GM18507 (cell line): ENCODE data around the gene SCART1.
"Not testable (repeated sequence)": the region's sequence is repeated elsewhere in the genome, so short reads cannot be mapped to it uniquely, and the experiment has no call there.

Source experiments
- DNase-seq: peaks from one replicate; pipeline ENCODE4 v3.0.0; 2011; ENCODE audit warnings: low read depth; ENCODE audit not compliant: insufficient read length; ENCODE audit errors: extremely low spot score
- FAIRE-seq: peaks from 2 replicates; lab custom pipeline; 2011; peaks lifted over from hg19 to GRCh38; lab: Jason Lieb, UNC

SCART1 gene

GRCh38 chr10:133429571-133429970 lies 24.2 kb upstream of the SCART1 start:
- FAIRE-seq, DNase-seq: not testable (repeated sequence)

GRCh38 chr10:133431888-133432613 lies 21.7 kb upstream of the SCART1 start:
- not testable (repeated sequence) for FAIRE-seq, DNase-seq

DNA sequence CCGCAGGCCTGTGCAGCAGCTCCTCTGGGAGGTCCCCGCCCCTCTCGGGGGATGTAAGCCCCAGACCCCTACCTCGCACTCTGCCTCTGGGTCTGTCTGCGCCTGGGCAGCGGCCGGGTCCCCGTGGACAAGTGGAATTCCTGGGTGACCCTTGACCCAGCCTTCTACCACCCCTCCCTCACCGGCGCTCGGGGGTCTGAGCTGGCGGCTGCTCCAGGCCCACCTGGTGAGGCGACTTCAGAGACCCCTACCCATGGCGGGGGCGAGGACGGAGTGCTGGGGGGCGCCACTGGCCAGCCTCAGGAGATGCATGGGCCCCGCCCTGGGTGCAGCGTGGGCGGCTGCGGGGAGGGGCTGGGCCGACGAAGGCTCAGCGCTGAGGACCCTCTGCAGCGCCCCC lies 21.0 kb upstream of the SCART1 start:
- not testable (repeated sequence) for FAIRE-seq

GRCh38 chr10:133438711-133439273 lies 15.0 kb upstream of the SCART1 start:
- FAIRE-seq (peak; percentile 67), DNase-seq (no peak)

More for the DNA sequence above, 21.0 kb upstream of the SCART1 start:
- not testable (repeated sequence) for DNase-seq

DNA sequence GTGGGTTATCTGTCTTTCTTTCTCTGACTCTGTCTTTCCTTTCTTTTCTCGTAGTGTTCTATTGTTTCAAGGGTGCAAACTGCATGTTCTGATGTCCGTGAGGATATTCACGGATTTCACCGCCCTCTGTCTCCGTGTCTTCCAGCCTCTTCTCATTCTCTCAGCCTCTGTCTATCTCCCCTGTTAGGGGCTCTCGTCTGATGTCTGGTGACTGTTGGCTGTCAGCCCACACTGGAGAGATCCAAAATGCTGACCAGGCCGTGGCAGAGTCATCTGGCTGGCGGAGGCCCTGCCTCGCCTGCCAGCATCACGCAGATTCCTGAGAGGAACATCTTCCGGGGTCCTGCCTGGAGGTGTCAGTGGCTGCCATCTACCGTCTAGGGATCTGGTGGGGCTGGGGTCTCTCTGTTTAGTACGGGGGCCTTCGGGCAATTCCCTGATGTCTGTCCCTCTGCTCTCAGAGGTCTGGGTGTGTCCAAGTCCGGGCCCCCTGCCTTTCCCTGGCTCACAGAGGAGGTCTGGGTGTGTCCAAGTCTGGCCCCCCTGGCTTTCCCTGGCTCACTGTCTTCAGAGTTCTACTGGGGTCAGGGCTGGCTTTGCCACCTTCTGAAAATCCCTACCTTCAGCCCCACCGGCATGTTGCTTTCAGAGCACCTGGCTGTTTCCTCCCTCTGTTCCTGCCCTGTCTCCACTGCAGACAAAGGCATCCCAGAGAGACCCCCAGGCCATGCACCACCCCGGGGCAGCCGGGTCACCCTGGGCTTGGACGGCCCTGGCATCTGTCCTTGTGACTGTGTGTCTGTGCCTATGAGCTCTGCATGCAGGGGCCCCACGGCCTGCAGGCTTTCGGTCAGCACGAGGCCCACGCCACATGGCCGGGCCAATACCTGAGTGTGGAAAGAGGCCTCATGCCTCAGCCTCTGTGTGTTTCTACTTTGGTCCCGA lies 14.0 kb upstream of the SCART1 start:
- DNase-seq = no peak
- no peak for FAIRE-seq

DNA sequence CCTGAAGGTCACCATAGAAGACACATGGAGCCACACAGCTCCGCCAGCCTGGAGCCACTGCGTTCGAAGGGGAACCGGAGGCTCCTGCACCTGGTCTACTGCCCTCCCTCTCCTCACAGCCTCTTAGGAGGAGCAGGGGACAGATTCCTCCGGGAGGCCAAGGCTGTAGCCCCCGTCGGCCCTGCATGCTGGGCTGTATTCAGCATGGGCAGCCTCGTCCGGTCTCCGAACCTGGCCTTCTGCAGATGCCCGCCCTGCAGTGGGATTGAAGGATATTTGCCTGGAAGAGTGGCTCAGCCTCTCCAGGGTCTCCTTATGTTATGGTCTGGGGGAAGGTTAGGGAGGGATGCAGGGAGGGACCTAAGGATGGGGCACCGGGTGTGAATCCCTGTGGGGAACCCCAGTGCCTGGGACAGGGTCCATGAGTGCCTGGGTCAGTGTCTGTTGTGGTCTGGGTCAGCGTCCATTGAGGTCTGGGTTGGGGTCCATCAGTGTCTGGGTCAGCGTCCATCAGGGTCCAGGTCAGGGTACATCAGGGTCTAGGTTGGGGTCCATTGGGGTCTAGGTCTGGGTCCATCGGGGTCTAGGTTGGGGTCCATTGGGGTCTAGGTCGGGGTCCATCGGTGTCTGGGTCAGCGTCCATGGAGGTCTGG lies 13.0 kb upstream of the SCART1 start:
- DNase-seq (no peak), FAIRE-seq (no peak)

GRCh38 chr10:133441356-133441755 lies 12.4 kb upstream of the SCART1 start:
- not testable (repeated sequence) for DNase-seq, FAIRE-seq

GRCh38 chr10:133441780-133442179 lies 12.0 kb upstream of the SCART1 start:
- DNase-seq (no peak), FAIRE-seq (no peak)

- DNase-seq (no peak), FAIRE-seq (no peak)
Observed at GRCh38 chr10:133442191-133442966, 11.4 kb upstream of the SCART1 start.

DNA sequence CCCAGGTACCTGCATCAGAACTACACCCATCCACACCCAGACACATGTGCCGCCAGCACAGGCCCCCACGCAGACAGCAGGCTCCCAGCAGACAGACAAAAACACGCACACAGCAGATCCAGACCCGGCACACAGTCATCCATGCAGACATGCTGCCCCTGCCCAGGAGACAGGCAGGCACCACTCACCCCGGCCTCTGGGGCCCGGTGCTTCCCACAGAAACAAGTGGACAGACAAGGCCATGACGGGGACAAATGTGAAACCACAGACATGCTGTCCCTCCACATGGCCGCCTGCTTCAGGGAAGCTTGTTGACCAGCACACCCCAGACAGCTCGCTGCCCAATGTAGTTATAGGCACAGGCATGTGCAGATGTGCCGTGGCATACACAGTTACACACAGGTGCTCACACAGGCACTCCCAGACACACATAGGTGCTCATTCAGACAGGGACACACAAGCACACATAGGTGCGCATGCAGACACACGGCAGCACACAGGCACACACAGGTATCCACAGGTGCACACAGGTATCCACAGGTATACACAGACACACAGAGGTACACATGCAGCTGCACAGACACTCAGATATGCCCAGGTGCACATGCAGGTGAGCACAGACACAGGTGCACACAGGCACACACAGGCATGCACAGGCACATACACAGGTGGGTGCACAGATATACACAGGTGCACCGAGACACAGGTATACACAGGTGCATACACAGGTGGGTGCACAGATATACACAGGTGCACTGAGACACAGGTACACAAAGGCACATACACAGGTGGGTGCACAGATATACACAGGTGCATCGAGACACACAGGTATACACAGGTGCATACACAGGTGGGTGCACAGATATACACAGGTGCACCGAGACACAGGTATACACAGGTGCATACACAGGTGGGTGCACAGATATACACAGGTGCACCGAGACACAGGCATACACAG lies 10.5 kb upstream of the SCART1 start:
- no peak for DNase-seq
- no peak for FAIRE-seq

DNA sequence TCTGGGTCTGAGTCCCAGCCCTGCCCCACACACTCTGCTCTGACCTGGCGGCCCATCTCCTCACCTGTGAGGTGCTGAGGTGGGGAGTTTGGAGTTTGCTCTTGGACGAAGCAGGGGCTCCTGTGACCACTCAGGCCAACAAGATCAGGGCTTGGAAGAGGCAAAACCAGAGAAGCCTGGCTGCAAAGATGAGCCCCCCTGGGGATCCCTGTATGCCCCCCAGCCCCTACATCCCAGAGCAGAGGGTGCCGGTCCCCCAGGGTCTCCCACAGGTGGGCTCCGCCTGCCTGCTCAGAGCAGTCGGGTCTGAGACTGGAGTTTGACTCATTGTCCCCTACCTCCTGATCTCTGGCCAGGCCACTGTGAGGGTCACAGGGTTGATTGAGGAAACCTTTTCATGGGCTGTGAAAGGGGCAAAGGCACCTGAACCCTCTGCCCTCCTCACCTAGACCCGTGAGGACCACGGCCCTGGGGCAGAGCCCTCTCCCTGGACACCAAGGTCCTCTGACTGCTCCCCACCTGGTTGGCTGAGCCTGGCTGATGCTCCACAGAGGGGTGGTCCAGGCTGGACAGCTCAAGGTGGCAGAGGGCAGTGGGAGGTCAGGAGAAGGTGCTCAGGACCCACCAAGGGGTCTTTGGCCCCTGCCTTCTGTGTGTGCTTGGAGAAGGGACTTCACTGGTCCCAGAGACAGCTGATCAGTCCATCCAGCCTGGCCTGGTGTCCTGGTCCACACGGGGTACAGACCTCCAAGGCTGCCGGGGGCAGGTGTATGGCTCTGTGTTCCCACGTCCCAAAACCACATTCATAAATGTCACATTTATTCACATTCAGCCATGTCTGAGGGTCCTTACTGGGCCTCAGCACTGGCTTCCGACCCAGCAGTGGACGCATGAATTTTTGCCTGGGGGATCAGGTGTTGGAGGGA lies 9.1 kb upstream of the SCART1 start:
- no peak for FAIRE-seq
- DNase-seq = no peak

DNA sequence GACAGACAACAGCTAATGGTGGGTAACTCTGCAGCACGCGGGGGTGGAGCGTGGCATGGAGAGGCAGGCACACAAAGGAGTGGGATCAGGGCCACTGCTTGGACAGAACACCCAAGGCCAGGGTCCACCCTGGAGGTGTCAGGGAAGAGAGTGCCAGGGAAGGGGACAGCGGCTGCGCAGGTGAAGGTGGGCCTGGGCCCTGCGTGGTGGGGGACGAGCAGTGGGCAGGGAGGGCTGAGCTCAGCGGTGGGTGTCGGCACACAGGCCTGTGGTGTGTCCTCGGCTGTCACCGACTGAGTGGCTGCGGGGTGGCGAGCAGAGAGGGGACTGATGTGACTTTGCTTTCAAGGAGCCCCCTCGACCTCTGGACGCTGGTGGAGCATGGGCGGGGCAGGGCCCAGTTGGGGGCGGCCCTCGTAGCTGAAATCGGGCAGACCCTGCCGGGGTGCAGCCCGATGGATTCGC lies 8.4 kb upstream of the SCART1 start:
- DNase-seq = no peak
- FAIRE-seq = no peak

GRCh38 chr10:133445751-133446708 lies 7.7 kb upstream of the SCART1 start:
- FAIRE-seq = no peak

GRCh38 chr10:133446979-133447378 lies 6.8 kb upstream of the SCART1 start:
- FAIRE-seq = no peak
- DNase-seq = no peak

More at GRCh38 chr10:133445751-133446708, 7.7 kb upstream of the SCART1 start:
- no peak for DNase-seq

DNA sequence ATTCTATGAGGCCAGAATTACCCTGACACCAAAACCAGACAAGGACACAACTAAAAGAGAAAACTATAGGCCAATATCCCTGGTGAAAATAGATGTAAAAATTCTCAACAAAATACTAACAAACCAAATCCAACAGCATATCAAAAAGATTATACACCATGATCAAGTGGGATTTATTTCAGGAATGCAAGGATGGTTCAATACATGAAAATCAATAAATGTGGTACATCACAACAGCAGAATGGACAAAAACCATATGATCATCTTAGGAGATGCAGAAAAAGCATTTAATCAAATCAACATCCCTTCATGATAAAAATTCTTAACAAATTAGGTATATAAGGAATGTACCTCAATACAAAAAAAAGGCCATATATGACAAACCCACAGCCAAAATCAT lies 5.6 kb upstream of the SCART1 start:
- FAIRE-seq = no peak
- DNase-seq = no peak

GRCh38 chr10:133451346-133451745 lies 2.4 kb upstream of the SCART1 start:
- DNase-seq = no peak
- FAIRE-seq = no peak
